ENCODE measurements around the gene HSPA12B.
A peak's percentile ranks its signal among the peaks of the same experiment; 100 is the strongest.
"Not testable (repeated sequence)": the region's sequence is repeated elsewhere in the genome, so short reads cannot be mapped to it uniquely, and the experiment has no call there.

Gene HSPA12B

DNA sequence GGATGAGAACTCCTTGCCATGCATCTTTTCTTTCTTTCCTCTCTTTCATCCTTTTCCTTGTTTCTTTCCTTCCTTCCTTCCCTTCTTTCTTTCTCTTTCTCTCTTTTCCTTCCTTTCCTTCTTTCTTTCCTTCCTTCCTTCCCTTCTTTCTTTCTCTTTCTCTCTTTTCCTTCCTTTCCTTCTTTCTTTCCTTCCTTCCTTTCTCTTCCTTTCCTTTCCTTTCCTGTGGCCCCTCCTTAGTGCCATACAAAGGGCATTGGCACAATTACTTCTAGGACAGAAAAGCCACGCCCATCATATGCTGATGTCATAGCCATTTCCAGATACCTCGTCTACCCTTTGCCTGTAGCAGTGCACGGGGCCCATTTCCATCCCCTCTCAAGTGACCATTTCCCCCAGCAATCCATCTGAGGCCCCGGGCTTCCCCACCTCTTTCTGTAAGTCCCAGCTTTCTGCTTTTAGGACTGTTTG is 56.2 kb downstream of the HSPA12B start:
- DNase-seq = no peak

DNA sequence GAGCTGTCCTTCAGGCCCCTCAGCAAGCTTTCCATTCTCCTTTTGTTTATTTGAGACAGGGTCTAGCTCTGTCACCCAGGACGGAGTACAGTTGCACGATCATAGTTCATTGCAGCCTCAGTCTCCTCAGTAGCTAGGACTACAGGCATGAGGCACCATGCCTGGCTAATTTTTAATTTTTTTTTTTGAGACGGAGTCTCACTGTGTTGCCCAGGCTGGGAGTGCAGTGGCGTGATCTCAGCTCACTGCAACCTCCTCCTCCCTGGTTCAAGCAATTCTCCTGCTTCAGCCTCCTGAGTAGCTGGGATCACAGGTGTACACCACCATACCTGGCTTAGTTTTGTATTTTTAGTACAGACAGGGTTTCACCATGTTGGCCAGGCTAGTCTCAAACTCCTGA is 56.7 kb downstream of the HSPA12B start:
- DNase-seq = not testable (repeated sequence)

- DNase-seq = not testable (repeated sequence)
Measured at GRCh38 chr20:3794168-3794567, 61.7 kb downstream of the HSPA12B start.

DNA sequence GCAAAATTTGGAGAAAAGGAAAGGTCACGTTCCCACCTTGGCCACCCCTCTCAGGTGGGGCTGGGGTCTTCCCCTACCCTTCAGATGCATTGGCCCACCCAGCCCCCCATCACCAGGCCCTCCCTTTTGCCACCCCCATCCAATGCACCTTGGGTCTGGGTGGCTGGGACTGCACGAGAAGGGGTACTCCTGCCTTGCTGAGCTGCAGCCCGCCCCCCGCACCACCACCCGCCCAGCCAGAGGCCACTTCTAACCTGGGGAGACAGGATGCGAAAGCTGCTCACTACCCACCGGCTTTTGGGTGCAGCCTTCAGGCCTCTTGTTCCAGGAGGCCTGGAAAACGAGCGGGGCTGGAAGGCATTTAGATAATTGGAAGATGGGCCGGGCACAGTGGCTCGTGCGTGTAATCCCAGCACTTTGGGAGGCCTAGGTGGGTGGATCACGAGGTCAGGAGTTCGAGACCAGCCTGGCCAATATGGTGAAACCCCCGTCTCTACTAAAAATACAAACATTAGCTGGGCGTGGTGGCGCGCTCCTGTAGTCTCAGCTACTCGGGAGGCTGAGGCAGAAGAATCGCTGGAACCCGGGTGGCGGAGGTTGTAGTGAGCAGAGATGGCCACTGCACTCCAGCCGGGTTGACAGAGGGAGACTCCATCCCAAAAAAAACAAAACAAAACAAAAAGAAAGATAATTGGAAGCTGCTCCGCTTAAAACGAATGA is 62.4 kb downstream of the HSPA12B start:
- no peak for DNase-seq

DNA sequence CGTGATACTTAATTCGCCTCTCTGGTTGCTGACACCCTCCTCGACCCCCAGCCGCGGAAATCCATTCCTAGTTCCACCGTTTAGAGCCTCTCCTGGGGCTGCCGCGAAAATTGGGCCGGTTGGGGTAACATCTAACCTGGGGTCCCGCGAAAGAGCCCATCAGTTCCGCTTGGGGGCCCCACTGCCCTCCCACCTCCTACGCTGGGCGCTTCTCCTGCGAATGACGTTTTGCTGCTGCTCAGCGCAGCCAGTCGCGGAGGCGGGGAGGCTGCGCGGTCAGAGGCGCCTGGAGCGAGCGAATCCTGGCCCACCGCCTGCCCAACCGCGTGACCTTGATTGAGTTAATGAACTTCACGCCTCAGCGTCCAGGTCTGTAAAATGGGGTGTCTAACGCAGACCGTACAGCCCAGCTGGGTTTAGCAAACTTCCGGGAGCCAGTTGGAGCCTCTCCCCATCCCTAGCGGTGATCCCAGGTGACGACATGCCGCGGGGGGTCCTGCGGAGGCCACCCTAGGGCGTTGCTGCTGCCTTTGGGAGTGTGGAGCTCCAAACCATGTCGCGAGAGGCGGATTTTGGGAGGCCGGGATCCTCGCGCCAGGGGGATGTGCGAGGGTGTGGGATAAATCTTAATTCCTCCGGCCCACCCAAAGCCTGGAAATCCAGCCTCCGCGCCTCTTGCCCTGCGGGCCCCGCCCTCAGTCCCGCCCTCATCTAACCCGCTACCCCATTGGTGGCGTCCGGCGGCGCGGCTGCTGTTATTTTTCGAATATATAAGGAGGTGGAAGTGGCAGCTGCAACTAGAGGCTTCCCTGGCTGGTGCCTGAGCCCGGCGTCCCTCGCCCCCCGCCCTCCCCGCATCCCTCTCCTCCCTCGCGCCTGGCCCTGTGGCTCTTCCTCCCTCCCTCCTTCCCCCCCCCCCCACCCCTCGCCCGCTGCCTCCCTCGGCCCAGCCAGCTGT is 63.3 kb downstream of the HSPA12B start, which contains the start of gene CDC25B:
Gene CDC25B (plus strand): TSS at position 800 of the 958 bp plus-strand sequence. CDS start 222 bp downstream, outside the sequence.
- DNase-seq = peak; percentile 89

GRCh38 chr20:3796477-3797225 is 64.2 kb downstream of the HSPA12B start:
- no peak for DNase-seq

GRCh38 chr20:3797226-3797545 is 64.7 kb downstream of the HSPA12B start:
- no peak for DNase-seq

DNA sequence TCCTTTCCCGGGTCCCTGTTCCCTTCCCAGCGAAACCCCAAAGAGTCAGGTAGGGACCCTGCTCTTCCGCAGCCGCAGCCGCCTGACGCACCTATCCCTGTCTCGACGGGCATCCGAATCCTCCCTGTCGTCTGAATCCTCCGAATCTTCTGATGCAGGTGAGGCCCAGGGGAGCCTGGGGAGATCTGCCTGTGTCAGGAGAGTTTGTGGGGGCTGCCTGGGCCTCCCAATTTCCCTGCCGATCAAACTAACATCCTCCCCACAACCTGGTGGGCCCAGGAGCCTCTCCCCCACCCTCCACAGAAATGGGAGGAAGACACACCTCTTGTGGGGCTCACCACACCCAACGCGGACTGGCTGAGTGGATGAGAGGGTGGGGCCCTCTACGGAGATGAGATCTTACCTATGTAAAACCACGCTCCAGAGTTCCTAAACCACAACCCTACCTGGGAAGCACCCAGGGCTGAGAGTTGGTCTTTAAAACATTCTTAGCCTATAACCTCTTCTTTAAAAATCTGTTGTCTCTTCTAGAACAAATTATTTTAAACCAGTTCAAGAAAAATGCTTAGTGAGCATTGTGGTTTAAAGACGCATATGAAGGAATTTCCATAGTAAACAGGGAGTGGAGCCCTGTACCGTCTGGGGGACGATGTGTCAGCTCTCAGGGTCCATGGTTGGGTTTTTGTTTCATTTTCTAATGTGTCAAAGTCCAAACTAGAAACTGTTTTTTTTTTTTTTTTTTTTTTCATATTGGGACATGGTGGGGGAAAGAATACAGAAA is 65.3 kb downstream of the HSPA12B start:
- no peak for DNase-seq

- no peak for DNase-seq
Measured at GRCh38 chr20:3798373-3798768, 65.9 kb downstream of the HSPA12B start.

DNA sequence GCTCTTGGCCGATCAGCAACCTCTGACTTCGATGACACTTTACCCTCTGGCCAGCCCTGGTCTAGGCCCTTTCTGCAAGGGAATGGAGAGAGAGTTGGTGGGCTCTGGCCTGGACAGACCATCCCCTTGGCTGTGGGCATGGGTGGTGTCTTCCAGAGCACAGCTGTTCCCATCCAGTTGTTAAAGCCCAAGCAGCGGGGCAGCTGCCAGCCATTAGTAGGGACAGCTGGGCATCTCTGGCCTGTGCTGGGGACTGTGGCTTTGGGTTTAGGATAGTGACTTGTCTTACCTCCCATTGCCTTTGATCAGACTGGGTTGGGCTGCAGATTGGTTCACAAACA is 66.4 kb downstream of the HSPA12B start:
- no peak for DNase-seq

DNA sequence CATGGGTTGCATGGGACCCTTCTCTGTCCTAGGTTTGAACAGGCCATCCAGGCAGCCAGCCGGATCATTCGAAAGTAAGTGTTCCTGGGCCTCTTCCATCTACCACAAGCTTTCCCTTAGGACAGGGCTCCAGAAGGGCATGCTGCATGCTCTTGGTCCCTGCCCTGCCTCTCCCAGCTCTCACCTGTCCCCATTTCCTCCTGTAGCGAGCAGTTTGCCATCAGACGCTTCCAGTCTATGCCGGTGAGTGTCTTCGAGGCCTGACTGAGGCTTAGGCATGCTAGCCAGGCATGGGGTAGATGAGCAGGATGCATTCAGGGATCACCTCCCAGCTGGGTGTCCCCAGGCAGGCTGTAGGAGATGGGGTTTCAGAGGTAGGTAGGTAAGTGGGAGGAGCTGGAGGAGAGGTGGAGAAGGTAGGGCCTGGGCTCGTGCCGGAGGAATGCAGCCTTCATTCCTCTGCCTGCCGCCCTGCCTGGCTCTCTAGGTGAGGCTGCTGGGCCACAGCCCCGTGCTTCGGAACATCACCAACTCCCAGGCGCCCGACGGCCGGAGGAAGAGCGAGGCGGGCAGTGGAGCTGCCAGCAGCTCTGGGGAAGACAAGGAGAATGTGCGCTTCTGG is 67.9 kb downstream of the HSPA12B start:
- DNase-seq = no peak

GRCh38 chr20:3800878-3801260 is 68.4 kb downstream of the HSPA12B start:
- no peak for DNase-seq

DNA sequence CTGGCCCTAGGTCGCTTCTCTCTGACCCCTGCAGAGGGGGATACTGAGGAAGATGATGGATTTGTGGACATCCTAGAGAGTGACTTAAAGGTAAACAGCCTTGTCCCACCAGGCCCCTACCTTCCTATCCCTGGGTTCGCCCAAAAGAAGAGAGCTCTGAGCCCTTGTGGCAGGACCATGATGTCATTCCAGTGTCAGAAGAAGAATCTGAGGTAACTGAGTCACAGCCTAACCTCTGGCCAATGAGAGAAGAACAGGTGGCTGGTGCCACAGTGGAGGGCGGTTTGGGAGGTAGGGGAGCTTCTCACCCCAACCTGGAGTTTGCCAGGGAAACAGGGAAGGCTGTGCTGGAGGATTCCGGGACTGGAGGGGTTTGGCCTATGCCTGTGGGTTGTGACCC is 68.8 kb downstream of the HSPA12B start:
- no peak for DNase-seq

DNA sequence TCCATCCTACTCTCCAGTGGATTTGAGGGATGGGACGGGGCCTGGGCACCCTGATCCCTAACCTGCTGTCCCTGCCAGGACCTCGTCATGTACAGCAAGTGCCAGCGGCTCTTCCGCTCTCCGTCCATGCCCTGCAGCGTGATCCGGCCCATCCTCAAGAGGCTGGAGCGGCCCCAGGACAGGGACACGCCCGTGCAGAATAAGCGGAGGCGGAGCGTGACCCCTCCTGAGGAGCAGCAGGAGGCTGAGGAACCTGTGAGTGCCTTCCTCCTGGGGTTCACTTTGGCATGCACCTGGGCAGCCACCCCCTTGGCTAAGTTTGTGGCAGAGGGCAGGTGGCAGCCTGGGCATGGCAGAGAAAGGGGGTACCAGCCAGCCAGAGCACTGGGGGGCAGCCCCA is 69.4 kb downstream of the HSPA12B start:
- no peak for DNase-seq
